Skeletal muscle satellite cell (primary cell): ENCODE measurements around the gene TTC7B.
A peak's percentile ranks its signal among the peaks of the same experiment; 100 is the strongest.
"Not testable (repeated sequence)": the region's sequence is repeated elsewhere in the genome, so short reads cannot be mapped to it uniquely, and the experiment has no call there.

ENCODE experiments used
- H3K27me3 ChIP-seq: 2 replicates; pipeline ENCODE4 v1.7.0; 2013; ENCODE audit warnings: low read length; ENCODE audit not compliant: control insufficient read depth, insufficient read depth
- H3K36me3 ChIP-seq: 2 replicates; pipeline ENCODE4 v1.7.0; 2013; ENCODE audit warnings: mild to moderate bottlenecking, control low read depth, low read length; ENCODE audit not compliant: insufficient read depth
- H3K4me1 ChIP-seq: 2 replicates; pipeline ENCODE4 v1.7.0; 2013; ENCODE audit warnings: low read length; ENCODE audit not compliant: control insufficient read depth, insufficient read depth
- H3K4me2 ChIP-seq: 2 replicates; pipeline ENCODE4 v1.7.0; 2013; ENCODE audit warnings: mild to moderate bottlenecking, low read length
- H3K4me3 ChIP-seq: 2 replicates; pipeline ENCODE4 v1.7.0; 2013; ENCODE audit warnings: low read length
- H3K9ac ChIP-seq: 2 replicates; pipeline ENCODE4 v1.7.0; 2013; ENCODE audit warnings: mild to moderate bottlenecking, low read depth, low read length, moderate library complexity
- H3K9me3 ChIP-seq: replicated peaks from 2 replicates; pipeline ENCODE4 v1.7.0; 2013; ENCODE audit warnings: mild to moderate bottlenecking, control low read depth, low read length

The TTC7B gene

GRCh38 chr14:90828642-90829487 lies 12.6 kb upstream of the TTC7B start:
- peak overlapping the region; percentile 96 for H3K4me2 ChIP-seq
- peak overlapping the region; percentile 59 for H3K4me3 ChIP-seq
- no peaks in the 10 kb centered on the region for H3K9me3 ChIP-seq
- H3K36me3 ChIP-seq: no peaks in the 10 kb centered on the region
- H3K27me3 ChIP-seq: no peaks in the 10 kb centered on the region
- H3K4me1 ChIP-seq: peaks cover 11% of the 10 kb centered on the region
- H3K9ac ChIP-seq: peak overlapping the region; percentile 77

- Histone ChIP-seq H3K36me3 (no peaks in the 10 kb centered on the region), H3K9me3 (no peaks in the 10 kb centered on the region), H3K4me3 (peak overlapping the region; percentile 72), H3K4me1 (peaks cover 11% of the 10 kb centered on the region), H3K4me2 (peak overlapping the region; percentile 96), H3K27me3 (no peaks in the 10 kb centered on the region), H3K9ac (peak overlapping the region; percentile 77)
These were observed 11.8 kb upstream of the TTC7B start for GRCh38 chr14:90827919-90828610.

DNA sequence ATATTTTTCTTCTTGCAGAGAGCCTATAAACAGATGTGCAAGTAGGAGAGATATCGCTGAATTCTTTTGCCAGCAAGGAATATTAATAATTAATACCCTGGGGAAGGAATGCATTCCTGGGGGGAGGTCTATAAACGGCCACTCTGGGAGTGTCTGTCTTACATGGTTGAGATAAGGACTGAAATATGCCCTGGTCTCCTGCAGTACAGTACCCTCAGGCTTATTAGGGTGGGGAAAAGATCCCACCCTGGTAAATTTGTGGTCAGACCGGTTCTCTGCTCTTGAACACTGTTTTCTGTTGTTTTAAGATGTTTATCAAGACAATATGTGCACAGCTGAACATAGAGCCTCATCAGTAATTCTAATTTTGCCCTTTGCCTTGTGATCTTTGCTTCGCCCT lies 7.3 kb upstream of the TTC7B start:
- not testable (repeated sequence) for H3K4me3 ChIP-seq, H3K4me2 ChIP-seq, H3K9me3 ChIP-seq, H3K36me3 ChIP-seq, H3K9ac ChIP-seq, H3K27me3 ChIP-seq
- peaks cover 12% of the 10 kb centered on the region for H3K4me1 ChIP-seq

DNA sequence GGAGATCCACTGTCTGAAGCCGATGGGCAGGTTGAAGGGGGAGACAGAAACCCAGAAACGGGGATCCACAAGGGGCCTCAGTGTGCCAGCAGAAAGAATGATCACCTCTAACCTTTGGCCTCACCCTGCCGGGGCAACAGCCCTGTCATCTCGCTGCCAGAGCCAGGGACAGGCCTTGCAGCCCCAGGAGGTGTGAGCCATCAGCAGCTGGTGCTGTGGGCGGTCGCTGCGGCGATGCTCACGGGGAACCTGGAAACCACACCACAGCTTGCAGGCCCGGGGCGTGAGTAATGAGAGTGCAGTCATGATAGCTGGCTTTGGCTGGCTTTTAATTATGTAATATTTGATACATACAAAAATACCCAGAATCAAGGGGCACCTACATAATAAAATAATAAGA lies 4.7 kb upstream of the TTC7B start:
- no peak overlapping the region for H3K9ac ChIP-seq
- no peaks in the 10 kb centered on the region for H3K36me3 ChIP-seq
- H3K27me3 ChIP-seq: no peaks in the 10 kb centered on the region
- H3K4me1 ChIP-seq: peaks cover 3% of the 10 kb centered on the region
- no peaks in the 10 kb centered on the region for H3K9me3 ChIP-seq
- no peak overlapping the region for H3K4me3 ChIP-seq
- H3K4me2 ChIP-seq: no peak overlapping the region

GRCh38 chr14:90819734-90820393 lies 3.6 kb upstream of the TTC7B start:
- no peak overlapping the region for H3K4me2 ChIP-seq
- H3K27me3 ChIP-seq: no peaks in the 10 kb centered on the region
- H3K36me3 ChIP-seq: no peaks in the 10 kb centered on the region
- H3K9me3 ChIP-seq: no peaks in the 10 kb centered on the region
- no peak overlapping the region for H3K9ac ChIP-seq
- peaks cover 9% of the 10 kb centered on the region for H3K4me1 ChIP-seq
- no peak overlapping the region for H3K4me3 ChIP-seq

DNA sequence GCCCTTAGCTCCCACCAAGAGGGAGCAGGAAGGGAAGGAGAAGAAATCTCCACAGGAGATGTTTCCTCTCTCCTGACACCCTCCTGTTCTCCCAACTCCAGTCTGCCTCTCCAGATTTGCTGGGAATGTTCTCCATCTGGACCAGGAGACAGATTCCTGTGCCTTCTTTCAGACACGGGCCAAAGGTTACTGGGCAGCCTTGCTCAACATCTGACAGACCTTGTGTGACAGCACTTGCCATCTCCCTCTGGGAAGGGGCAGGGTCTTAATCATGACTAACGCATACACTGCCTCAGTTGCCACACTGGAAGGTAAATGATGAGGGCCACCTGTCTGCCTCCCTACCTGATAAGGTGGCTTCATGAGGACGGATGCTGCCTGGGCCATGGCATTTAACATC lies 2.5 kb upstream of the TTC7B start:
- Histone ChIP-seq H3K4me1 (peaks cover 13% of the 10 kb centered on the region), H3K4me3 (no peak overlapping the region), H3K36me3 (no peaks in the 10 kb centered on the region)

GRCh38 chr14:90816681-90817436 lies 629 bp upstream of the TTC7B start:
- peak overlapping the region; percentile 35 for H3K4me3 ChIP-seq

More for the DNA sequence above, 2.5 kb upstream of the TTC7B start:
- no peaks in the 10 kb centered on the region for H3K9me3 ChIP-seq
- H3K9ac ChIP-seq: no peak overlapping the region
- H3K27me3 ChIP-seq: no peaks in the 10 kb centered on the region
- no peak overlapping the region for H3K4me2 ChIP-seq

GRCh38 chr14:90815572-90815821 lies 733 bp downstream of the TTC7B start:
- H3K4me1 ChIP-seq: peaks cover 10% of the 10 kb centered on the region
- H3K36me3 ChIP-seq: no peaks in the 10 kb centered on the region
- no peaks in the 10 kb centered on the region for H3K27me3 ChIP-seq
- no peaks in the 10 kb centered on the region for H3K9me3 ChIP-seq
- peak overlapping the region; percentile 86 for H3K4me2 ChIP-seq
- peak overlapping the region; percentile 76 for H3K4me3 ChIP-seq
- H3K9ac ChIP-seq: peak overlapping the region; percentile 85

More at GRCh38 chr14:90816681-90817436, 629 bp upstream of the TTC7B start:
- H3K36me3 ChIP-seq: no peaks in the 10 kb centered on the region
- H3K9ac ChIP-seq: no peak overlapping the region
- H3K9me3 ChIP-seq: no peaks in the 10 kb centered on the region
- peak overlapping the region; percentile 42 for H3K4me2 ChIP-seq
- peaks cover 13% of the 10 kb centered on the region for H3K4me1 ChIP-seq
- H3K27me3 ChIP-seq: no peaks in the 10 kb centered on the region

- peak overlapping the region; percentile 76 for H3K4me3 ChIP-seq
- H3K9ac ChIP-seq: peak overlapping the region; percentile 85
- no peaks in the 10 kb centered on the region for H3K9me3 ChIP-seq
- peak overlapping the region; percentile 86 for H3K4me2 ChIP-seq
- no peaks in the 10 kb centered on the region for H3K27me3 ChIP-seq
- H3K36me3 ChIP-seq: no peaks in the 10 kb centered on the region
- H3K4me1 ChIP-seq: peaks cover 10% of the 10 kb centered on the region
These were observed 1.2 kb downstream of the TTC7B start for GRCh38 chr14:90814806-90815571.

DNA sequence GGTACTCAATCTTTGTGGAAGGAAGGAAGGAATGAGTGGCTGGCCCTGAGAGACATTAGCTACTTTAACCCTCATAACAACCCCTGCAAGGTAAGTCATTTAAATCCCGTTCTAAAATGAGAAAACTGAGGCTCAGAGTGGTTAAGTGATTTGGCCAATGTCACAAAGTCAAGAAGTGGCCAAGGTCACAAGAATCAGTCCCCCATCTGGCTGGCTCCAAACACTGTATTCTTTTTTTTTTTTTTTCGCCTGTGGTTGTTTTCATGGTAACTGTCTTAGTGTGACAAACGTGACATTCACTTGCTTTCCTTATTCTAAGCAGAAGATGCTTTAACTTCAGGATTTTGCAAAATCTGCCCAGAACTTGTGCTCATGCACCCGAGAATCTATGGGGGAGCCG lies 2.8 kb downstream of the TTC7B start:
- no peak overlapping the region for H3K4me2 ChIP-seq
- no peaks in the 10 kb centered on the region for H3K36me3 ChIP-seq
- peaks cover 19% of the 10 kb centered on the region for H3K4me1 ChIP-seq
- no peaks in the 10 kb centered on the region for H3K27me3 ChIP-seq
- no peaks in the 10 kb centered on the region for H3K9me3 ChIP-seq
- H3K9ac ChIP-seq: no peak overlapping the region
- H3K4me3 ChIP-seq: no peak overlapping the region
